Esophagus squamous epithelium (tissue), 4 donors: ENCODE measurements around the gene PRPF40A.

Experiments
- POLR2A ChIP-seq, 4 donors: fragments of 450-650 bp; IDR thresholded peaks; one replicate each; pipeline ENCODE4 v1.6.1; 2017; ENCODE audit warnings: antibody characterized with exemption in 4 of 4, mild to moderate bottlenecking in 4 of 4, moderate library complexity in 3 of 4
- TF ChIP-seq, protein P1 (sequence below), 6 experiments: fragments of 450-650 bp in 4 of 6; fragments of 200-600 bp in 2 of 6; sonication (generic) in 2 of 6; IDR thresholded peaks; one replicate each; pipeline ENCODE4 v1.5.1; 2016 to 2019; ENCODE audit warnings: antibody characterized with exemption in 6 of 6, mild to moderate bottlenecking in 4 of 6, moderate library complexity in 4 of 6

DNA sequence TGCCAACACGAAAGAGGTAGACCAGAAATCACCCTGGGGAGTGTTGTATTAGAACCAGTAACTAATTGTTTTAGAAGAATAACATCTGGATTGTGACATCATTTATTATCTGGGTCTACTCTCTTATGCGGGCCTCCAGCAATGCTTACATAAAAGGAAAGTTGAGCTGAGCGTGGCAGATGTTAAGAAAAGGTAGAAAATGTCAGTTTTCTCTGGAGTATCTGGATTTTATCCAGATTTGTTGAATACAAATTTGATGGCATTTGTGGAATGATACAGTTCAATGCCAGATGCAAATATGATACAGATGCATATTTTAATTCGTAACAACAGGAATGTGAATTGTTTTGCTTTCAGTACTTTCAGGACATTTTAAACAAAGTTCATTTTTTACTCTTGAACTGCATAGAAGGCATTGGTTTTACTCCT, 90.3 kb downstream of the PRPF40A start:
- TF ChIP-seq, protein P1, sequence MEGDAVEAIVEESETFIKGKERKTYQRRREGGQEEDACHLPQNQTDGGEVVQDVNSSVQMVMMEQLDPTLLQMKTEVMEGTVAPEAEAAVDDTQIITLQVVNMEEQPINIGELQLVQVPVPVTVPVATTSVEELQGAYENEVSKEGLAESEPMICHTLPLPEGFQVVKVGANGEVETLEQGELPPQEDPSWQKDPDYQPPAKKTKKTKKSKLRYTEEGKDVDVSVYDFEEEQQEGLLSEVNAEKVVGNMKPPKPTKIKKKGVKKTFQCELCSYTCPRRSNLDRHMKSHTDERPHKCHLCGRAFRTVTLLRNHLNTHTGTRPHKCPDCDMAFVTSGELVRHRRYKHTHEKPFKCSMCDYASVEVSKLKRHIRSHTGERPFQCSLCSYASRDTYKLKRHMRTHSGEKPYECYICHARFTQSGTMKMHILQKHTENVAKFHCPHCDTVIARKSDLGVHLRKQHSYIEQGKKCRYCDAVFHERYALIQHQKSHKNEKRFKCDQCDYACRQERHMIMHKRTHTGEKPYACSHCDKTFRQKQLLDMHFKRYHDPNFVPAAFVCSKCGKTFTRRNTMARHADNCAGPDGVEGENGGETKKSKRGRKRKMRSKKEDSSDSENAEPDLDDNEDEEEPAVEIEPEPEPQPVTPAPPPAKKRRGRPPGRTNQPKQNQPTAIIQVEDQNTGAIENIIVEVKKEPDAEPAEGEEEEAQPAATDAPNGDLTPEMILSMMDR (IDR thresholded peaks at IDR 0.05), result no peak
- no peak for TF ChIP-seq POLR2A (IDR thresholded peaks at IDR 0.05)
